Calu3 (cell line): ENCODE data around the gene ELFN1. TPM values are rescaled to one million over a fixed set of nuclear protein-coding genes. Genes with fewer than 3 reads are reported as not detected.

Experiments used
- BruUV-seq: library from RNA; stranded (reverse); fragments of 400-500 nt; replicated peaks from 2 replicates; lab custom pipeline; 2021; lab: Mats Ljungman, UMichigan
- CTCF ChIA-PET: fragments of 300-600 bp; sonication (Branson Sonifier 250); formaldehyde crosslinking; loops from one replicate; lab custom pipeline; 2022; ENCODE audit warnings: antibody characterized with exemption; lab: Charles Lee
- DNase-seq: peaks from one replicate; pipeline ENCODE4 v3.0.0; 2022
- H3K27ac Mint-ChIP-seq: one replicate; pipeline ENCODE4 v1.8.0; 2022; ENCODE audit warnings: mixed read lengths; ENCODE audit not compliant: unreplicated experiment
- H3K27me3 Mint-ChIP-seq: one replicate; pipeline ENCODE4 v1.8.0; 2022; ENCODE audit warnings: mixed read lengths; ENCODE audit not compliant: unreplicated experiment
- H3K36me3 Mint-ChIP-seq: one replicate; pipeline ENCODE4 v1.8.0; 2022; ENCODE audit warnings: mild to moderate bottlenecking, moderate library complexity, mixed read lengths; ENCODE audit not compliant: insufficient read depth, unreplicated experiment
- H3K4me1 Mint-ChIP-seq: one replicate; pipeline ENCODE4 v1.8.0; 2022; ENCODE audit warnings: mild to moderate bottlenecking, low read depth, mixed read lengths; ENCODE audit not compliant: unreplicated experiment
- H3K4me3 Mint-ChIP-seq: one replicate; pipeline ENCODE4 v1.8.0; 2022; ENCODE audit warnings: mild to moderate bottlenecking, low read depth, moderate library complexity, mixed read lengths; ENCODE audit not compliant: unreplicated experiment
- H3K9me3 Mint-ChIP-seq: one replicate; pipeline ENCODE4 v1.8.0; 2022; ENCODE audit warnings: low read depth, mixed read lengths; ENCODE audit not compliant: unreplicated experiment
- CTCF ChIP-seq: fragments of 200-600 bp; IDR thresholded peaks from one replicate; pipeline ENCODE4 v1.8.0; 2022; ENCODE audit warnings: antibody characterized with exemption; ENCODE audit not compliant: unreplicated experiment
- intact Hi-C: fragments of 100-400 bp; cut with micrococcal nuclease; formaldehyde crosslinking; loops from one replicate; pipeline ENCODE4 v1.10.0; 2022; ENCODE audit not compliant: unreplicated experiment
- total RNA-seq: library from RNA; stranded (reverse); gene quantifications from 2 replicates; pipeline ENCODE4 v1.2.3, GENCODE V29; 2022

The ELFN1 gene
- total RNA-seq, 1 experiment from 2014 or later, result not detected

GRCh38 chr7:1724118-1724910, 54.2 kb downstream of the ELFN1 start:
- Mint-ChIP-seq H3K27ac (no peak overlapping the region), H3K27me3 (peaks cover 74% of the 10 kb centered on the region), H3K9me3 (no peaks in the 10 kb centered on the region), H3K4me3 (no peak overlapping the region), H3K4me1 (peaks cover 8% of the 10 kb centered on the region), H3K36me3 (no peaks in the 10 kb centered on the region)
- no peak for DNase-seq
- no peak for TF ChIP-seq CTCF
- CTCF ChIA-PET, result no interaction called here
- no TSS peak for BruUV-seq
- intact Hi-C loops, result no loop called here

- TF ChIP-seq CTCF, result no peak
- CTCF ChIA-PET, result no interaction called here
- no peaks in the 10 kb centered on the region for H3K9me3 Mint-ChIP-seq
- H3K4me3 Mint-ChIP-seq, result no peak overlapping the region
- H3K4me1 Mint-ChIP-seq, result peaks cover 8% of the 10 kb centered on the region
- intact Hi-C loops, result no loop called here
- H3K27ac Mint-ChIP-seq, result no peak overlapping the region
- no TSS peak for BruUV-seq
- no peak for DNase-seq
- H3K27me3 Mint-ChIP-seq, result peaks cover 76% of the 10 kb centered on the region
- no peaks in the 10 kb centered on the region for H3K36me3 Mint-ChIP-seq
Measured at GRCh38 chr7:1725199-1725690, 55.2 kb downstream of the ELFN1 start.

- peaks cover 78% of the 10 kb centered on the region for H3K27me3 Mint-ChIP-seq
- no peak overlapping the region for H3K27ac Mint-ChIP-seq
- H3K4me1 Mint-ChIP-seq, result peaks cover 8% of the 10 kb centered on the region
Measured at GRCh38 chr7:1725766-1726630, 55.9 kb downstream of the ELFN1 start.

More at GRCh38 chr7:1725766-1726630, 55.9 kb downstream of the ELFN1 start:
- Mint-ChIP-seq H3K4me3 (no peak overlapping the region), H3K9me3 (no peaks in the 10 kb centered on the region), H3K36me3 (no peaks in the 10 kb centered on the region)
- intact Hi-C loops, result no loop called here
- BruUV-seq, result no TSS peak
- no peak for DNase-seq
- TF ChIP-seq CTCF, result no peak
- CTCF ChIA-PET, result interaction anchor here (0.6 to 1.1 kb wide), 2 partner anchors 8 to 761 kb away, joined by 3 to 4 read pairs; no protein-coding TSS in a partner anchor
